Uterus (tissue), 2 donors: ENCODE measurements around the gene LRRC63.
"Not testable (repeated sequence)": the region's sequence is repeated elsewhere in the genome, so short reads cannot be mapped to it uniquely, and the experiment has no call there.

Source experiments
- POLR2A ChIP-seq, 2 donors: fragments of 450-650 bp; IDR thresholded peaks; one replicate each; pipeline ENCODE4 v1.6.1; 2016; ENCODE audit warnings: antibody characterized with exemption in 2 of 2, mild to moderate bottlenecking in 1 of 2, moderate library complexity in 1 of 2
- TF ChIP-seq, protein P1 (sequence below), 4 experiments: fragments of 200-600 bp in 2 of 4; fragments of 450-650 bp in 2 of 4; sonication (generic) in 2 of 4; IDR thresholded peaks; one replicate each; pipeline ENCODE4 v1.5.1; 2016 to 2019; ENCODE audit warnings: antibody characterized with exemption in 4 of 4, mild to moderate bottlenecking in 2 of 4, moderate library complexity in 1 of 4

DNA sequence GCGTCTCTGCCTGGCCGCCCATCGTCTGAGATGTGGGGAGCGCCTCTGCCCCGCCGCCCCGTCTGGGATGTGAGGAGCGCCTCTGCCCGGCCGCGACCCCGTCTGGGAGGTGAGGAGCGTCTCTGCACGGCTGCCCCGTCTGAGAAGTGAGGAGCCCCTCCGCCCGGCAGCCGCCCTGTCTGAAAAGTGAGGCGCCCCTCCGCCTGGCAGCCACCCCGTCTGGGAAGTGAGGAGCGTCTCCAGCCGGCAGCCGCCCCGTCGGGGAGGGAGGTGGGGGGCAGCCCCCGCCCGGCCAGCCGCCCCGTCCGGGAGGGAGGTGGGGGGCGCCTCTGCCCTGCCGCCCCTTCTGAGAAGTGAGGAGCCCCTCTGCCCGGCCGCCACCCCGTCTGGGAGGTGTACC lies 49.0 kb upstream of the LRRC63 start:
- TF ChIP-seq, protein P1, sequence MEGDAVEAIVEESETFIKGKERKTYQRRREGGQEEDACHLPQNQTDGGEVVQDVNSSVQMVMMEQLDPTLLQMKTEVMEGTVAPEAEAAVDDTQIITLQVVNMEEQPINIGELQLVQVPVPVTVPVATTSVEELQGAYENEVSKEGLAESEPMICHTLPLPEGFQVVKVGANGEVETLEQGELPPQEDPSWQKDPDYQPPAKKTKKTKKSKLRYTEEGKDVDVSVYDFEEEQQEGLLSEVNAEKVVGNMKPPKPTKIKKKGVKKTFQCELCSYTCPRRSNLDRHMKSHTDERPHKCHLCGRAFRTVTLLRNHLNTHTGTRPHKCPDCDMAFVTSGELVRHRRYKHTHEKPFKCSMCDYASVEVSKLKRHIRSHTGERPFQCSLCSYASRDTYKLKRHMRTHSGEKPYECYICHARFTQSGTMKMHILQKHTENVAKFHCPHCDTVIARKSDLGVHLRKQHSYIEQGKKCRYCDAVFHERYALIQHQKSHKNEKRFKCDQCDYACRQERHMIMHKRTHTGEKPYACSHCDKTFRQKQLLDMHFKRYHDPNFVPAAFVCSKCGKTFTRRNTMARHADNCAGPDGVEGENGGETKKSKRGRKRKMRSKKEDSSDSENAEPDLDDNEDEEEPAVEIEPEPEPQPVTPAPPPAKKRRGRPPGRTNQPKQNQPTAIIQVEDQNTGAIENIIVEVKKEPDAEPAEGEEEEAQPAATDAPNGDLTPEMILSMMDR (IDR thresholded peaks at IDR 0.05): not testable (repeated sequence)
- TF ChIP-seq POLR2A (IDR thresholded peaks at IDR 0.05): not testable (repeated sequence)
